ENCODE results near the gene GPLD1.
"Not testable (repeated sequence)": the region's sequence is repeated elsewhere in the genome, so short reads cannot be mapped to it uniquely, and the experiment has no call there.

Gene GPLD1, protein sequence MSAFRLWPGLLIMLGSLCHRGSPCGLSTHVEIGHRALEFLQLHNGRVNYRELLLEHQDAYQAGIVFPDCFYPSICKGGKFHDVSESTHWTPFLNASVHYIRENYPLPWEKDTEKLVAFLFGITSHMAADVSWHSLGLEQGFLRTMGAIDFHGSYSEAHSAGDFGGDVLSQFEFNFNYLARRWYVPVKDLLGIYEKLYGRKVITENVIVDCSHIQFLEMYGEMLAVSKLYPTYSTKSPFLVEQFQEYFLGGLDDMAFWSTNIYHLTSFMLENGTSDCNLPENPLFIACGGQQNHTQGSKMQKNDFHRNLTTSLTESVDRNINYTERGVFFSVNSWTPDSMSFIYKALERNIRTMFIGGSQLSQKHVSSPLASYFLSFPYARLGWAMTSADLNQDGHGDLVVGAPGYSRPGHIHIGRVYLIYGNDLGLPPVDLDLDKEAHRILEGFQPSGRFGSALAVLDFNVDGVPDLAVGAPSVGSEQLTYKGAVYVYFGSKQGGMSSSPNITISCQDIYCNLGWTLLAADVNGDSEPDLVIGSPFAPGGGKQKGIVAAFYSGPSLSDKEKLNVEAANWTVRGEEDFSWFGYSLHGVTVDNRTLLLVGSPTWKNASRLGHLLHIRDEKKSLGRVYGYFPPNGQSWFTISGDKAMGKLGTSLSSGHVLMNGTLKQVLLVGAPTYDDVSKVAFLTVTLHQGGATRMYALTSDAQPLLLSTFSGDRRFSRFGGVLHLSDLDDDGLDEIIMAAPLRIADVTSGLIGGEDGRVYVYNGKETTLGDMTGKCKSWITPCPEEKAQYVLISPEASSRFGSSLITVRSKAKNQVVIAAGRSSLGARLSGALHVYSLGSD

DNA sequence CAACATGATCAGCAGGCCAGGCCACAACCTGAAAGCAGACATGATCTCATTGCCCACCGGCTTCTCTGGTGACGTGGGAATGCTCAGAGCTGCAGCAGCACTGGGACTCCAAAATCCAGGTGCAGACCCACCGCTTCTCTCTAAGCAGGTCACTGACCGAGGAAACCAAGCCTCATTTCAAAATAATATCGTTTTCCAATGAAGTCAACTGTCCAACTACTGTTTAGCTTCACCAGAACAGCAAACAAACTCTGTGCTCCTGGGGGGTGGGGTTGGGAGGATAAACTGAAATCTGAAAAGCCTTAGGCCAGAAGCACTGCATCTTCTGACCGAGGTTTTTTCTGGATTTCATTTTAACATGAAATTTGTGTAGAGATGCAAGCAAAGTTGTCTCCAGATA, at the start of gene GPLD1:
Gene GPLD1, minus strand, starts transcription at position 109 of the 400 bp plus-strand sequence. Its CDS starts 67 bp downstream, at position 42.
- DNase-seq (ENCODE audit: low read depth, low spot score) = no peak

DNA sequence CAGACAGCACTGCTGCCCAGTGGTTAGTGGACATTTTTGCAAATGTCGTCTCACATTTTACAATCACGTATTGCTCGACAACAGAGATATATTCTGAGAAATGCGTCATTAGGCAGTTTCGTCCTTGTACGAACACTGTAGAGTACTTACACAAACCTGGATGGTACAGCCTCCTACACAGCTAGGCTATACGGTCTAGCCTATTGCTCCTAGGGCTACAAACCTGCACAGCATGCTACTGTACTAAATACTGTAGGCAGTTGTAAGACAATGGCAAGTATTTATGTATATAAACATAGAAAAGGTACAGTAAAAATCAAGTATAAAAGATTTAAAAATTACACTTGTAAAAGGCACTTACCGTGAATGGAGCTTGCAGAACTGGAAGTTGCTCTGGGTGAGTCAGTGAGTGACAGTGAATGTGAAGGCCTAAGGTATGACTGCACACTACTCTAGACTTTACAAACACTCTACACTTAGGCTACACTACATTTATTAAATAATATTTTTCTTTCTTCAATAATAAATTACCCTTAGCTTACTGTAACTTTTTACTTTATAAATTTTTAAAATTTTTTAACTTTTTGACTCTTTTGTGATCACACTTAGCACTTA, 48.5 kb upstream of the GPLD1 start:
- no peak for DNase-seq (ENCODE audit: low read depth, low spot score)

DNA sequence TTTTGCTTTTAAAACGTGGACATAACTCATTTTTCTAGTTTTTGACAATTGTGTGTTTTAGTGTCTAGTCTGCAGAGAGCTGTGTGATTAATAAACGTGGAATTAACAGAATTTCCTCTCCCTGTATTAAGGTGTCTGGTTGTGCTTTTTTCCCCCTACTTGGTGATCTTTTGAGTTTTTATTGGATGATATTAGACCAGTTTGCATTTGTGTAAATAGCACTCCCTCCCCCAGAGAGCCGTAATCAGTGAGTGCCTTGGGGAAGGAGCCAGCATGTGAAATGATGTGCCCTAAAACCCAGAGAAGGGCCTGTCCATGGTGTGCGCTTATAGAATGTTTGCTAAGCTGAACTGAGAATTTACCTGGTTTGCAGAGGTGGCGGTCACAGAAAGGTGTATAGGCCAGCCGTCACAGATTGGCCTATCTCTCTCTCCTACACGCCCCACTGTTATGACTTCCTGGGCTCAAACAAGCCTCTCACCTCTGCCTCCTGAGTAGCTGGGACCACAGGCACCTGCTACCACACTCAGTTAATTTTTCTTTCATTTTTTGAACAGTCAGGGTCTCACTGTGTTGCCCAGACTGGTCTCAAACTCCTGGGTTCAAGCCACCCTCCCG, 47.8 kb upstream of the GPLD1 start:
- no peak for DNase-seq (ENCODE audit: low read depth, low spot score)

DNA sequence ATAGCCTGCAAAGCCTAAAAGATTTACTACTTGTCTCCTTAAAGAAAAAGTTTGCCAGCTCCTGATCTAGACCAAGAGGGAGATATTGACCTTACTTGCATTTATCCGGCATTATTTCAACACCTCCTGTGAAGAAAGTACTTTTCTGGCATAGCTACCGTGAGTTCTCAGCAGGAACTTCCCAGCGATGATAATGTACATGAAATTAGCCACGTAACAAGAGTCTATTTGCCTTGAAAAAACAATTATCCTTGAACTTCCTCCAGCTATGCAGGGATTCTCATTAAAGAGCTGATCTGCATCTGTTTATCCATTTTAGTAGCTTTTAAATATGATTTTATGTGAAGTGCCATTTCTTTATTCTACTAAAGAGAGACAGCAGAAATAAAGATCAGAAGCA, 47.1 kb upstream of the GPLD1 start:
- no peak for DNase-seq (ENCODE audit: low read depth, low spot score)

DNA sequence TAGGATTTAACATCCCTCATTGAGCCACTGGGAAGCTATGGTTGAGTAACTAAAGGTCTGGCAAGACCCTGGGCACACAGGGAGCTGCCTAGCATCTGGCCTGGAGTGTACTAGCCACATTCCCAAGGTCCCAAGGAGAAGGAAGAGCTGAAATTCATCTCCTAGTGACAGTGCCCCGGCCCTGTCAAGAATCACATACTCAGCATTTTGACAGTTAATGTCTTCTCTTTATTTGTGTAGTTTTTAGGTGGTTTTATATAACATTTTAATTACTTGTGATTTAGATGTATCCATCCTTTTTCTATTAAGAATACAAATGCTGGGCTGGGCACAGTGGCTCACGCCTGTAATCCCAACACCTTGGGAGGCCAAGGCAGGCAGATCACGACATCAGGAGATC, 45.8 kb upstream of the GPLD1 start:
- DNase-seq (ENCODE audit: low read depth, low spot score) = no peak

DNA sequence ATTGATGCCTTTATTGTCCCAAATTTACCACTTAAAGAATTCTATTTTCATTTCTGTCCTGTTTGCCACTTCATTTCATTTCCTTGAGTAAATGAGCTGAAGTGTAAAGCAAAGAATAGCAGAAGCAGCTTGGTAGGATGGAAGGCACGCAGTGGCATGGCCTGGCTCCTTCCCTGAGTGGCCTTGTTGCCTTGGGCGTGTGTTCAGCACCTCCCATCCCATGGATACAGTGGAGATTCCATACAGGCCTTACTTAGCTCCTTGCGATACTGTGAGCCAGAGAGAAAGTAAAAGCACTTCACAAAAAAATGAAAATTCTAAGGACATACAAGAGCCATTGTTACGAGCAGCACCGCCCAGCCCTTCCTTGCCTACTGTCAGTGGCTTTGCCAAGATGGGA, 45.0 kb upstream of the GPLD1 start:
- DNase-seq (ENCODE audit: low read depth, low spot score) = no peak

DNA sequence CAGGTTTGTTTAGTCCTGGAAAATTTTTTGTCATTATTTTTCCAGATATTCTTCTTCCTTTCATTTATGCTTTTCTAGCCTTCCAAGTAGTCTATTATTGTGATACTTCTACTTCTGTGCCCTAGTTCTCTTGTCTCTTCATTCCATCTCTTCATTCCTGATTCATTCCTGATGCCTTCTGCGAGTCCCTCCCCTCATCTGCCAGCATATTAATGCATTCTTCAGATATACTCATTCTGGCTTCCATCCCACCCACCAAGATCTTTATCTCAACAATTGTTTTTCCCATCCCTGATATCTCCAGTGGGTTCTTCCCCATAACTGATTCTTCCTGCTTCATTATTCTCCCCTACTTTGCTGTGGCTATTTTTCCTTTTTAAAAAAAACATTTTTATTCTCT, 40.6 kb upstream of the GPLD1 start:
- DNase-seq (ENCODE audit: low read depth, low spot score) = no peak

DNA sequence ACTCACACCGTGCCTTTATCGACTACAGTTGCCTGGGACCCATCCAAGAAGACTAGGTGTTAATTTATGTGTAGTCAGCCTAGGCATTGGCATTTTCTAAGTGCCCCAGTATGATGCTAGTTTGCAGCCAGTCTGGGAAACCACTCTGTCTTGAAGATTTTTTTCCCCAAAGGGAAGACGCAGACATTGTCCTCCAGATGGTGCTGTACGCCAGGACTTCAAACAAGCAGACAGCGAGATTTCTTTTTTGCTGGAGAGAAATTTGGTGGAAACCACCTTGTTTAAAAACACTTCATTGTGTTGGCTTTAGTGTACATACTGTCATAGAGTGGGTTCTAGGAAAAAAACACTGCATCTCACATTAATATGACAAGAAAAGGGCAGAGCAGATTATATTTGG, 35.4 kb upstream of the GPLD1 start:
- DNase-seq (ENCODE audit: low read depth, low spot score) = no peak

DNA sequence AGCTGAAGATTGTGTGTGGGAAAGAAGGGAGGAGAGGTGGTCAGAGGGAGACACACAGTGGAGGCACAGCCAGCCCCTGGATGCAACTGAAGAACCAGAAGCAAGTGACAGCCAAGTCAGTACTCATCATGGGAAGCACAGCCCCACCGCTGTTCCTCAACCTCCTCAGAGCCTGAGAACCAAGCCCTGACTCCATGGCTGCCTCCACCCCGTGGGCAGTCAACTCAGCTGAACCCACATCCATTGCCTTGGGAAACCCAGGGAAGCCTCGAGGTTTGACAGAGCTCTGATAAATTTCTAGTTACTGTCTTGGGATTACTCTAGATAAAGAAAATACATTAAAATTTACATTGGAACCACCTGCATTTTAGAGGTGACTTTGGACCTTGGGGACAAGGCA, 35.0 kb upstream of the GPLD1 start:
- DNase-seq (ENCODE audit: low read depth, low spot score) = no peak

DNA sequence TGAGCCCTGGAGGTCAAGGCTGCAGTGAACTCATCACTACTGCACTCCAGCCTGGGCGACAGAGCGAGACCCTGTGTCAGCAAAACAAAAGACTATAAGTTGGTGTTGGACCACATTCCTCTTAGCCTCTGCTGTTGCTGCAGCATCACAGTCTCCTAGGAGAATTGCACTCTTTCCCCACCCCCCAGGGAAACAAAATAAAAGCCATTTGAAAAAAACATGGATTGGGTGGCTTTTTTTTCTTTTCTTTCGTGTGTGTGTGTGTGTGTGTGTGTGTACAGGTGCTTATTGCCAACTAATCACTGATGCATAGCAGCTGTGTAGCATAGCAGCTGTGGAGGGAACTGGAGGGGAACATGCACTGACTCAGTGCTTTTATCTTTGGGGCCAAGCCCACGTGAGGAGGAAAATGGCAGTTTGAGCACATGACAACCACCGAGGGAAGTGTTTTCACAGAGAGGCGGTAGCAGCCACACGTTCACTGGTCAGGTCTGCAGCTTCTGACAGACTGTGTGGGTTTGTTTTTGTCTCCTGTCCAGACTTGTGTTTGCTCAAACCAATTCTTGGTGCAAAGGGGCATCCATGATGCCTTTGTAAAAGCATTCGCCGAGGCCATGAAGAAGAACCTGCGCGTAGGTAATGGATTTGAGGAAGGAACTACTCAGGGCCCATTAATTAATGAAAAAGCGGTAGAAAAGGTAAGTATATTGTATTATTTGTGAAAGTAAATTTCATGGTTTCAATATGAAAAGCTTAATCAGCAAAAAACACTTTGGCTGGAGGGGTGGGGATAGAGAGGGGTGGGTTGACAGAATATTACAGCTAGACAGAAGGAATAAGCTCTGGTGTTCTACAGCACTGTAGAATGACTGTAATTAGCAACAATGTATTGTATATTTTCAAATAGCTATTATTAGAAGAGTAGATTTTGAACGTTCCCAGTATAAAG, 33.1 kb upstream of the GPLD1 start:
- no peak for DNase-seq (ENCODE audit: low read depth, low spot score)

DNA sequence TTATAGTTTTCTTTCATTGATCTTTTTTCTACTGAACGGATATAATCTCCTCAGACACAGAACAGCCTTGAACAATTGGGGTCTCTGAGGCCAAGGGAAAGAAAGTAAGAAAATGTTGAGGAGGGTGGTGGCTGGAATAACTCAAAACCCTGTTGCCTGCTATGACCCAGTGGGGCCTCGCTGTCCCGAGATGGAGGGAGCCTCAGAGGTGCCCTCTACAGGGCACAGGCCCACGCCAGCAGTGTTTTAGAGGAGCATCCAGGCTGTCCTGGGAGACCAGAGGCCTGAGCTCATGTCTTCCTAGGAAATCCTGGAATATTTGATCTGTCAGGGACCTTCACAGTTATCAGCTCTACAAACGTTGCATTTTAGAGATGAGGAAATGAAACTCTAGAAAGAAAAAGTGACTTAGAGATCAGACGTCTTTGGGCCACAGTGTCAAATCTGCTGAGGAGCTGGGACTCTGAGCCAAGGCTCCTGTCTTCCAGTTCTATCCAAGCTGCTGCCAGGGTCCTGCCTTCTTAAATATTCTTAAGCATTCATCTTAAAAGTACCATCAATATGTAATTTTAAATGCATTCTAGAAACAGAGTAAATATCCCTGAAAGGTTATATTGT, 31.7 kb upstream of the GPLD1 start:
- no peak for DNase-seq (ENCODE audit: low read depth, low spot score)

DNA sequence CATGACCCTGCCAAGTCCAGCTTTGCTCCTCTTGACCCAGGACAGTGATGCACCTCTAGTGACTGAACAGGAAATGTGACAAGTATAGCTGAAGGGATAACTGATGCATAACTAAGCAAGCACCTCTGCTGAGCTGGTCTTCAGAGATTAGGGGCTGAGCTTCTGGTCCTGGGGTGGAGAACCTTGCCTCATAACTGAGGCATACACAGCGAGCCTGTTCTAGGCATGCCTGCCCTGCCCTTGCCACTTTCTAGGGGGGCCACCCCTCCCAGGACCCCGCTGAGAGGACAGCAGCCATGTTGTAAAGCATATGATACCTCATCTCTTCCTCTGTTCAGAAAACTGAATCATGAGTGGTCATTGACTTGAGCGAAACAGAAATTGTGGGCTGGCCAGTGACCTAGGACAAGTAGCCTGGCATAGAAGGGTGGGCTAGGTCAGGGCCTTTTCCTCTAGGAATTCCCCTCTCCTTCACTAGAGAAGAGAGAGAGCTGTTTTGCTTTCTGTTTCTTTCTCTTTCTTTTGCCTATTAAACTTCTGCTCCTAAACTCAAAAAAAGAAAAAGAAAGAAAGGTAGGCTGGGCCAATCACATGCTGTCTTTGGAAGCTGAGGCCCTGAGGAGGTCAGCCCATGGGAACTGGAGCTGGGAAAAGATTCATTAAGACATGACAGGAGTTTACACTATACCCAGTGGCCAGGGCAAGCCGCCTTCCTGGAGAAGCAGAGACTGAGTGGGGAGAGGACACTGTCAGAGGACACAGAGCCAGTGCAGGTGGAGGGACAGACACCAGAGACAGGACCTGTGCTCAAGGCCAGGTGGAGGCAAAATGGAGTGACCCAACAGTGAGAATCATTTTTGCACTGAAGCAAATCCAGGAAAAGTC, 28.5 kb upstream of the GPLD1 start:
- DNase-seq (ENCODE audit: low read depth, low spot score) = no peak

DNA sequence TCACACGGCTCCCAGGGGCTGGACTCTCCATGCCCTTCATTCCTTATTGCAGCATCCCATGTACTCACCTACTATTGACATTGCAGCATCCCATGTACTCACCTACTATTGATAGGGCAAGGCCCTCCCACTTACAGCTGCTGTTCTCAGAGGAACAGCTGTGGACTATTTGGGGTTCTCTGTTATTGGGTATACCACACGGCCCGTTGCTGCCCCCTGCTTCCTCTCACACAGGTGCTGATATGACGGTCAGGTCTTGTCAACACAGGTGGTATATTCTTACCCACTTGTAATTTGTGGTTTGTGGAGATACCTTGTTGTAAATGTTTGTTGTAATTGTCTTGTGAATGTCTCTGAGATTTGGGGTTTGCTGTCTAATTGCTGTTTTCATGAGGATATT, 24.2 kb upstream of the GPLD1 start:
- no peak for DNase-seq (ENCODE audit: low read depth, low spot score)

DNA sequence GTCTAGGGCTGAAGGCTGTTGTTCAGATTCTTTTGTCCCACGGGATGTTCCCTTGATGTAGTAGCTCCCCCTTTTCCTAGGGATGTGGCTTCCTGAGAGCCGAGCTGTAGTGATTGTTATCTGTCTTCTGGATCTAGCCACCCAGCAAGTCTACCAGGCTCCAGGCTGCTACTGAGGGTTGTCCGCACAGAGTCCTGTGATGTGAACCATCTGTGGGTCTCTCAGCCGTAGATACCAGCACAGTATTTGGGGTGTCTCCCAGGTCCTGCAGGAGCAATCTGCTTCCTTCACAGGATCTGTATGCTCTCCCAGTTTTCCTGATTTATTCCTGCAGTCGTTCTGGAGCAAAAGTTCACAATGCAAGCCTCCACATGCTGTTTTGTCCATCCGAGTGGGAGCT, 22.6 kb upstream of the GPLD1 start:
- not testable (repeated sequence) for DNase-seq (ENCODE audit: low read depth, low spot score)

DNA sequence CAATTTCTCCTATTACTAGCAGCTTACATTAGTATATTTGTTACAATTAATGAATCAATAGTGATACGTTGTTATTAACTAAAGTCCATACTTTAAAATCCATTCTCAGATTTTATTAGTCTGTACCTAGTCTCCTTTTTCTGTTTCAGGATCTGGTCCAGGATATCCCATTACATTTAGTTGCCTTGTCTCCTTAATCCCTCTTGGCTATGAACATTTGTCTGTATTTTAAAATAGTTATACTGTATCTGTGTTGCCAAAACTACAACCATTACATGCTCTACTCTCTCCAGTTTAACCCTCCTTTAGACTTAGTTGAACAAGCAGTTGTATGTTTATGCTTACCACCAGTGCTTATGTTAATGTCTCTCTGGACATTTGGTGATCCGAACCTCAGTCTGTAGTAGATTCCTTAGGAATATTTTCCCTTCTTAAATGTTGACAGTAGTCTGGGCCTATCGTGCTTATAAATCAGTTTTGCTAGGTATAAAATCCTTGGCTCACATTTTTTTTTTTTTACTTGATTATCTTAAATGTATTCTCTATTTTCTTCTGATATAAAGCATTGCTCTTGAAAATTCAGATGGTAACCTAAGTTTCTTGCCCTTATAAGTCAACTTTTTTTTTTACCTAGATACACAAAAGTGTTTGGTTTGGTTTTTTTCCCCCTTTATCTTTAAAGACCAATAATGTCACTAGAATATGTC, 17.6 kb upstream of the GPLD1 start:
- DNase-seq (ENCODE audit: low read depth, low spot score) = no peak

DNA sequence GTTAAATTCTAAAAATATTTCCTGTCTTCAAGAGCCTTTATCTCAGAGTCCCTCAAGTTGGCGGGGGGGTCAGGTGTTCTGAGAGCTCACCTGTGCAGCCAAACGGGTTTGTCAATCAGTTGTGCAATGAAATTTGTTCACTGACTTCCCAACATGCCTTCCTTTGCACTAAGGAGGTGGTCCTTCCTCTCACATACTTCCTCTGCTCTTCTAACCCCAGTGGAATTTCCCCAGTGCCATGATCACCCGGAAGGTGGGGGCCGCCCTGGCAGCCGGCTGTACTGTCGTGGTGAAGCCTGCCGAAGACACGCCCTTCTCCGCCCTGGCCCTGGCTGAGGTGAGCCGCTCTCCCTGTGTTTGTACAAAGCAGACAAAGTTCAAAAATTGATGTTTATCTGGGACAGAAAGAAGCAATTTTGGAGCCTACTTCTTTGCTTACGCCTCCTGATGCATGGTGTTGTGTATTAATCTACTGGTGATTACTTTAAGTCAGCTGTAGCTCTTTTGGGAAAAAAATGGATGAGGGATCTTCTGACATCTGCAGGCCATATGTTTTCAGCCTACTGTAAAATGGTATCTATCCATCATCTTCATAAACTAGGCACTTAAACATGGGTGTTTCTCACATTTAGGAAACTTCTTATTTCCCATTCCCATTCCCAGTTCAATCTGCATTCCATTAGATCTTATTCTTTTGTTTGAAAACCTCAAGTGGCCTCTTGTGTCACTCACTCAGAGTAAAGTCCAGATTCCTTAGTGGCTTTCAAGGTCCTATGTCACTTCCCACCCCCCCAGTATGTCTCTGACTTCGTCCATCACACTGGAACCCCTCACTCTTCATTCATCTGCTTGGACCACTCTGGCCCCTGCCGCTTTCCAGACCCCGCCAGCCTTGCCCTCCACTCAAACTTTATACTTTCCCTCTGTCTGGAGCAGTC, 15.5 kb upstream of the GPLD1 start:
- DNase-seq (ENCODE audit: low read depth, low spot score) = no peak

DNA sequence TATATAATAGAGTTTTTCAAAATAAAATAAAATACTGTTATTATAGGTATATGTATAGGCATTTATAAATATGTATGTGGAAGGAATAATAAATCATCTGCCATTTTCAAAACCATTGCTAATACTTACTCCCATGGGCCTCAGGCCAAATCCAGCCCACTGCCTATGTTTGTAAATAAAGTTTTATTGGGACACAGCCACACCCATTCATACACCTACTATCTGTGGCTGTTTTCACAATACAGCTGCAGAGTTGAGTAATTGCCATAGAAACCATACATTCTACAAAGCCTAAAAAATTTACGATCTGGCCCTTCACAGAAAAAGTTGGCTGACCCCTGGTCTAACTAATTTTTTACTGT, 14.9 kb upstream of the GPLD1 start:
- DNase-seq (ENCODE audit: low read depth, low spot score) = no peak

DNA sequence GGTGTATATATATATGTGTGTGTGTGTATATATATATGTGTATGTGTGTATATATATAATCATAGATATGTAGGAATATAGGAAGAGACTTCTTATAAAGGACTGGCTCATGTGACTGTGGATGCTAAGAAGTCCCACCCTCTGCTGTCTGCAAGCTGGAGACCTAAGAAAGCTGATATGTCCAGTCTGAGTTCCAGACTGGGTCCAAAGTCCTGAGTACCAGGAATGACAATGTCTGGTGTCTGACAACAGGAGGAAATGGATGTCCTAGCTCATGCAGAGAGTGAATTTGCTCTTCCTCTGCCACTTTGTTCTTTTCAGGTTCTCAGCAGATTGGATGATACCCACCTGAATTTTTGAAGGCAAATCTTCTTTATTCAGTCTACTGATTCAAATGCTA, 12.5 kb upstream of the GPLD1 start:
- no peak for DNase-seq (ENCODE audit: low read depth, low spot score)
